ENCODE data around the gene CD101. TPM values are rescaled to one million over a fixed set of nuclear protein-coding genes. Genes with fewer than 3 reads are reported as not detected.

The CD101 gene
- total RNA-seq, 6 experiments from 2014 or later, result not detected

GRCh38 chr1:117007719-117008013 lies 6.1 kb downstream of the CD101 start:
- H3K4me1 Mint-ChIP-seq (ENCODE audit: low read depth), result no peaks in the 10 kb centered on the region
- H3K4me3 Mint-ChIP-seq, result no peak overlapping the region
- no peaks in the 10 kb centered on the region for H3K36me3 Mint-ChIP-seq (ENCODE audit: low read depth)
- no peak for DNase-seq
- no peaks in the 10 kb centered on the region for H3K9me3 Mint-ChIP-seq
- TF ChIP-seq, protein P1, sequence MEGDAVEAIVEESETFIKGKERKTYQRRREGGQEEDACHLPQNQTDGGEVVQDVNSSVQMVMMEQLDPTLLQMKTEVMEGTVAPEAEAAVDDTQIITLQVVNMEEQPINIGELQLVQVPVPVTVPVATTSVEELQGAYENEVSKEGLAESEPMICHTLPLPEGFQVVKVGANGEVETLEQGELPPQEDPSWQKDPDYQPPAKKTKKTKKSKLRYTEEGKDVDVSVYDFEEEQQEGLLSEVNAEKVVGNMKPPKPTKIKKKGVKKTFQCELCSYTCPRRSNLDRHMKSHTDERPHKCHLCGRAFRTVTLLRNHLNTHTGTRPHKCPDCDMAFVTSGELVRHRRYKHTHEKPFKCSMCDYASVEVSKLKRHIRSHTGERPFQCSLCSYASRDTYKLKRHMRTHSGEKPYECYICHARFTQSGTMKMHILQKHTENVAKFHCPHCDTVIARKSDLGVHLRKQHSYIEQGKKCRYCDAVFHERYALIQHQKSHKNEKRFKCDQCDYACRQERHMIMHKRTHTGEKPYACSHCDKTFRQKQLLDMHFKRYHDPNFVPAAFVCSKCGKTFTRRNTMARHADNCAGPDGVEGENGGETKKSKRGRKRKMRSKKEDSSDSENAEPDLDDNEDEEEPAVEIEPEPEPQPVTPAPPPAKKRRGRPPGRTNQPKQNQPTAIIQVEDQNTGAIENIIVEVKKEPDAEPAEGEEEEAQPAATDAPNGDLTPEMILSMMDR (IDR thresholded peaks at IDR 0.05), result no peak
- H3K27ac Mint-ChIP-seq, result no peak overlapping the region
- peaks cover 7% of the 10 kb centered on the region for H3K27me3 Mint-ChIP-seq (ENCODE audit: insufficient read depth)

- Mint-ChIP-seq H3K9me3 (no peaks in the 10 kb centered on the region), H3K36me3 (ENCODE audit: low read depth) (no peaks in the 10 kb centered on the region), H3K27ac (no peak overlapping the region), H3K4me3 (no peak overlapping the region), H3K4me1 (ENCODE audit: low read depth) (no peaks in the 10 kb centered on the region), H3K27me3 (ENCODE audit: insufficient read depth) (peaks cover 5% of the 10 kb centered on the region)
- DNase-seq, result no peak
- TF ChIP-seq, protein P1 (IDR thresholded peaks at IDR 0.05), result no peak
Measured at GRCh38 chr1:117008656-117009055, 7.1 kb downstream of the CD101 start.

GRCh38 chr1:117009132-117009531 lies 7.6 kb downstream of the CD101 start:
- Mint-ChIP-seq H3K4me3 (no peak overlapping the region), H3K4me1 (ENCODE audit: low read depth) (no peaks in the 10 kb centered on the region), H3K27ac (no peak overlapping the region), H3K9me3 (no peaks in the 10 kb centered on the region), H3K27me3 (ENCODE audit: insufficient read depth) (peaks cover 5% of the 10 kb centered on the region), H3K36me3 (ENCODE audit: low read depth) (no peaks in the 10 kb centered on the region)
- TF ChIP-seq, protein P1 (IDR thresholded peaks at IDR 0.05), result no peak
- DNase-seq, result no peak

GRCh38 chr1:117010310-117010969 lies 8.9 kb downstream of the CD101 start:
- TF ChIP-seq, protein P1 (IDR thresholded peaks at IDR 0.05), result no peak
- no peak for DNase-seq
- H3K27ac Mint-ChIP-seq, result no peak overlapping the region
- H3K4me1 Mint-ChIP-seq (ENCODE audit: low read depth), result no peaks in the 10 kb centered on the region
- H3K36me3 Mint-ChIP-seq (ENCODE audit: low read depth), result no peaks in the 10 kb centered on the region
- H3K9me3 Mint-ChIP-seq, result no peaks in the 10 kb centered on the region
- H3K4me3 Mint-ChIP-seq, result no peak overlapping the region
- H3K27me3 Mint-ChIP-seq (ENCODE audit: insufficient read depth), result peaks cover 6% of the 10 kb centered on the region

DNA sequence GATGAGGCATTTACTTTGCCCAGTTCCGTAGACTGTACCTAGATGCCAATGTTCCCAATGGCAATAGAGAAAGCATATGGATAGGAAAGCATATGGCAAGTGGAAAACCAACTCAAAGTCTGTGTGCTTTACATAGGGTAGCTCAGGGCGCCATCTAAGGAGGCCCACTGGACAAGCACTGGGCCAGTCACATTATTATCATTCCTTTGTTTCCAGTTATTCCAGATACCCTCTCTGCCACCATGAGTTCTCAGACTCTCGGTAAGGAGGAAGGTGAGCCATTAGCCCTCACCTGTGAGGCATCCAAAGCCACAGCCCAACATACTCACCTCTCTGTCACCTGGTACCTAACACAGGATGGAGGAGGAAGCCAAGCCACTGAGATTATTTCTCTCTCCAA lies 9.8 kb downstream of the CD101 start:
- TF ChIP-seq, protein P1 (IDR thresholded peaks at IDR 0.05), result no peak
- Mint-ChIP-seq H3K4me1 (ENCODE audit: low read depth) (no peaks in the 10 kb centered on the region), H3K9me3 (no peaks in the 10 kb centered on the region)

More for the DNA sequence above, 9.8 kb downstream of the CD101 start:
- Mint-ChIP-seq H3K27me3 (ENCODE audit: insufficient read depth) (peaks cover 6% of the 10 kb centered on the region), H3K27ac (no peak overlapping the region), H3K36me3 (ENCODE audit: low read depth) (no peaks in the 10 kb centered on the region), H3K4me3 (no peak overlapping the region)
- DNase-seq, result no peak

All from HFFc6 (cell line).